Hepatocyte (in vitro differentiated cells): ENCODE measurements around the gene LCE1E. TPM values are rescaled to one million over a fixed set of nuclear protein-coding genes. Genes with fewer than 3 reads are reported as not detected.

Source experiments
- DNase-seq: peaks from one replicate; pipeline ENCODE4 v3.0.0-alpha.2; 2016; ENCODE audit warnings: low spot score
- H2AFZ ChIP-seq: fragments of 200-600 bp; sonication (generic); 2 replicates; pipeline ENCODE4 v1.6.0; 2016; ENCODE audit warnings: antibody characterized with exemption, mild to moderate bottlenecking
- H3K27ac ChIP-seq: fragments of 200-600 bp; sonication (generic); 2 replicates; pipeline ENCODE4 v1.5.1; 2016; ENCODE audit warnings: mild to moderate bottlenecking
- H3K27me3 ChIP-seq: fragments of 200-600 bp; sonication (generic); 2 replicates; pipeline ENCODE4 v1.6.1; 2016
- H3K36me3 ChIP-seq: fragments of 200-600 bp; sonication (generic); replicated peaks from 2 replicates; pipeline ENCODE4 v1.5.1; 2016; ENCODE audit warnings: low read depth; ENCODE audit not compliant: insufficient read depth
- H3K4me1 ChIP-seq: fragments of 200-600 bp; sonication (generic); 2 replicates; pipeline ENCODE4 v1.5.1; 2016; ENCODE audit warnings: mild to moderate bottlenecking, moderate library complexity; ENCODE audit not compliant: insufficient read depth
- H3K4me2 ChIP-seq: fragments of 200-600 bp; sonication (generic); 2 replicates; pipeline ENCODE4 v1.6.0; 2016
- H3K4me3 ChIP-seq: fragments of 200-600 bp; sonication (generic); 2 replicates; pipeline ENCODE4 v1.5.1; 2016; ENCODE audit warnings: mild to moderate bottlenecking
- H3K79me2 ChIP-seq: fragments of 200-600 bp; sonication (generic); 2 replicates; pipeline ENCODE4 v1.6.0; 2017; ENCODE audit warnings: mild to moderate bottlenecking
- H3K9me2 ChIP-seq: fragments of 200-600 bp; sonication (generic); replicated peaks from 2 replicates; pipeline ENCODE4 v1.6.0; 2017; ENCODE audit warnings: mild to moderate bottlenecking; ENCODE audit not compliant: insufficient read depth
- H3K9me3 ChIP-seq: fragments of 200-600 bp; sonication (generic); 2 replicates; pipeline ENCODE4 v1.5.1; 2016; ENCODE audit warnings: low read depth, mild to moderate bottlenecking
- H4K20me1 ChIP-seq: fragments of 200-600 bp; sonication (generic); 2 replicates; pipeline ENCODE4 v1.6.0; 2016; ENCODE audit warnings: mild to moderate bottlenecking; ENCODE audit not compliant: insufficient read depth, poor library complexity, severe bottlenecking
- CTCF ChIP-seq: fragments of 200-600 bp; sonication (generic); IDR thresholded peaks from 2 replicates; pipeline ENCODE4 v1.5.1; 2016; ENCODE audit warnings: antibody characterized with exemption, mild to moderate bottlenecking; ENCODE audit not compliant: poor library complexity
- EZH2 ChIP-seq: fragments of 200-600 bp; sonication (generic); IDR thresholded peaks from 2 replicates; pipeline ENCODE4 v1.6.1; 2016; ENCODE audit warnings: antibody characterized with exemption, mild to moderate bottlenecking, borderline replicate concordance
- EZH2phosphoT487 ChIP-seq: fragments of 200-600 bp; sonication (generic); IDR thresholded peaks from one replicate; pipeline ENCODE4 v1.6.1; 2018; ENCODE audit warnings: antibody characterized with exemption, mild to moderate bottlenecking, low read depth, moderate library complexity; ENCODE audit not compliant: unreplicated experiment, severe bottlenecking
- WGBS: methylation state at CpG from one replicate; pipeline ENCODE4 v1.1.6; 2016; ENCODE audit warnings: low lambda C conversion rate; ENCODE audit errors: missing lambda C conversion rate; 5-methylcytosine and 5-hydroxymethylcytosine counted together
- polyA plus RNA-seq: library from polyadenylated mRNA; unstranded; fragments of >200 nt; fragmentation: Nextera tagmentation; extraction: Ambion mirVana; gene quantifications from 2 replicates; pipeline ENCODE4 v1.2.1, GENCODE V29; 2016
- total RNA-seq: library from RNA; depleted of rRNA; stranded (reverse); fragments of >200 nt; gene quantifications from 2 replicates; pipeline ENCODE4 v1.2.3, GENCODE V29; 2014

The LCE1E gene
- total and polyA plus RNA-seq, 2 experiments from 2014 or later = not detected

GRCh38 chr1:152768847-152769533 is 17.1 kb upstream of the LCE1E start:
- WGBS = 42% methylated on average over 8 of the region's 8 CpGs
- Histone ChIP-seq H3K4me2 (no peak overlapping the region), H3K27ac (no peak overlapping the region), H3K4me3 (no peak overlapping the region), H2AFZ (no peak overlapping the region), H3K4me1 (no peaks in the 10 kb centered on the region), H3K9me2 (no peaks in the 10 kb centered on the region), H3K36me3 (no peaks in the 10 kb centered on the region), H4K20me1 (no peaks in the 10 kb centered on the region), H3K79me2 (no peaks in the 10 kb centered on the region), H3K9me3 (peaks cover 3% of the 10 kb centered on the region), H3K27me3 (no peaks in the 10 kb centered on the region)
- DNase-seq = no peak
- TF ChIP-seq EZH2phosphoT487 (no peak), EZH2 (no peak), CTCF (no peak)

DNA sequence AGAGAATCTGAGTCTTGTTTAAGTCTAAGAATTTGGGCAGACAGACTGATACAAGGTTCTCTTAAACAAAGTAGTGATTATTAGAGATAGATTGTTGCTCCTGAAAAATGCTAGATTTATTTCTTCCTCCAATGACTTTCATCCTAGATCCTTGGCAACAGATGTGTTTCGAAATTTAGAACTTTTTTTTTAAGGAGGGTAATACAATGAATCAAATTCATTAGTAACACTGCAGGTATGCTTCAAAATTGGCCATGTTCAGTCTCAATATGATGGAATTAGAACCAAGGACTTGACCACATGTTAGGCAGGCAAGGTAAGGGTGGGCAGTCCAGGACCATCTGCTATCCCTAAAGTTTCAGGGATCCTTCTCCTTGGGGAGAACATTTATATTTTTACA is 15.6 kb upstream of the LCE1E start:
- Histone ChIP-seq H3K4me1 (no peaks in the 10 kb centered on the region), H3K9me2 (no peaks in the 10 kb centered on the region), H4K20me1 (no peaks in the 10 kb centered on the region), H3K4me2 (no peak overlapping the region), H3K4me3 (no peak overlapping the region), H3K36me3 (no peaks in the 10 kb centered on the region), H2AFZ (no peak overlapping the region), H3K9me3 (peaks cover 5% of the 10 kb centered on the region), H3K27ac (no peak overlapping the region), H3K27me3 (no peaks in the 10 kb centered on the region), H3K79me2 (no peaks in the 10 kb centered on the region)
- DNase-seq = no peak
- TF ChIP-seq EZH2phosphoT487 (no peak), EZH2 (no peak), CTCF (no peak)
- 38% methylated on average over 1 of the region's 1 CpG for WGBS

GRCh38 chr1:152774875-152775274 is 11.2 kb upstream of the LCE1E start, which contains the start of gene LCE1F:
Gene LCE1F, plus strand, starts transcription at chr1:152775140. Its CDS starts 1,232 bp downstream, at chr1:152776372.
- DNase-seq = no peak
- Histone ChIP-seq H3K27me3 (no peaks in the 10 kb centered on the region), H3K9me2 (no peaks in the 10 kb centered on the region), H3K4me3 (no peak within 1 kb of the TSS), H3K27ac (no peak within 1 kb of the TSS), H4K20me1 (no peaks in the 10 kb centered on the region), H3K4me1 (no peaks in the 10 kb centered on the region), H3K79me2 (no peaks in the 10 kb centered on the region), H2AFZ (no peak within 1 kb of the TSS), H3K36me3 (no peaks in the 10 kb centered on the region), H3K9me3 (peaks cover 5% of the 10 kb centered on the region), H3K4me2 (no peak within 1 kb of the TSS)
- WGBS = 37% methylated on average over 6 of the region's 6 CpGs
- TF ChIP-seq EZH2 (no peak), EZH2phosphoT487 (no peak), CTCF (no peak)
